HG03039 (cell line): ENCODE data around the gene SLC1A1.
"Not testable (repeated sequence)": the region's sequence is repeated elsewhere in the genome, so short reads cannot be mapped to it uniquely, and the experiment has no call there.

Source experiments
- ATAC-seq: cut with Tn5 transposase; IDR thresholded peaks from one replicate; pipeline ENCODE4 v1.9.1; 2021; ENCODE audit warnings: mild to moderate bottlenecking, moderate library complexity; ENCODE audit not compliant: unreplicated experiment

The SLC1A1 gene

GRCh38 chr9:4574657-4575243 is 84.5 kb downstream of the SLC1A1 start:
- ATAC-seq: peak; percentile 68

- ATAC-seq: no peak
These were observed 85.7 kb downstream of the SLC1A1 start for GRCh38 chr9:4575997-4576396.

DNA sequence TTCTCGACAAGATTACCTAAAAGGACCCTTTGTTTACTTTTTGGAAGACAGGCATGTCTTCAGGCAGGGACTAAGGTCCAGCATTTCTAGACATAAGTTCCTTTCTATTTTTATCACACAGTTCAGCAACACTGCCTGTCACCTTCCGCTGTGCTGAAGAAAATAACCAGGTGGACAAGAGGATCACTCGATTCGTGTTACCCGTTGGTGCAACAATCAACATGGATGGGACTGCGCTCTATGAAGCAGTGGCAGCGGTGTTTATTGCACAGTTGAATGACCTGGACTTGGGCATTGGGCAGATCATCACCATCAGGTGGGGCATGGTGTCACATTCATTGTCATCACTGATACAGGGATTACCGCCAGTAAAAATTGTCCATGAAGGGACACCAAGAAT is 86.2 kb downstream of the SLC1A1 start:
- no peak for ATAC-seq

GRCh38 chr9:4579001-4579400 is 88.7 kb downstream of the SLC1A1 start:
- ATAC-seq: no peak

DNA sequence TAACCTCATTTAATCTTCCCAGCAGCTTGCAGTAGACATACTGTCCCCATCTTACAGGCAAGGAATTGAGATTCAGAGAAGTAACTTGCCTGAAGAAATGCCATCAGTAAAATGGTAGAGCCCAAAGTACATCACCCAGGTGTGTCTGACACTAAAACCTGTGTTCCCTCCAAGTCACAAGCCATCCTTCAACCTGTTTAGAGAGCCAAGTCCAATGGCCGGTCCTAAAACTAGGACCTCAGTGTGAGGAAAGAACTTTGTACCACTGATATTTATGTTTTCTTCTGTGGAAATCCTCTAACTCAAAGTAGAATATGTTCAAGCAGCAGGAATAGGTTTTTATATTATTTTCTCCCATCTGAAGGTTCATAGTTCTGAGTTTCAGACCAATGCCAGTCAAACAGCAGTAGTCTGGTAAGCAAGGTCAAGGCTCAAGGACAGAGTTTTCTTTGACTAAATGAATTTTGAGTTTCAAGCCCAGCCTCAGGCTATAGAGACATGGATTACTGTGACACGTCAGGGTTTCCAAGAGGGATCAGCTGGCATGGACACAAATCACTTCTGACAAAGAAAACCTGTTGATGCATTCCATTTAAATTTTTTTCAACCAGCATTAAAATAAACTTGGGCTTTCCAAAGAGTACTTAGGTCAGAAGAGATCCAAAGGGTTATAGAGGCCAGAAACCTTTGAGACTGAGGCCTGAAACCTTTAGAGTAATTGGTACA is 90.9 kb downstream of the SLC1A1 start:
- no peak for ATAC-seq

- ATAC-seq: no peak
These were observed 91.7 kb downstream of the SLC1A1 start for GRCh38 chr9:4581861-4582565.

DNA sequence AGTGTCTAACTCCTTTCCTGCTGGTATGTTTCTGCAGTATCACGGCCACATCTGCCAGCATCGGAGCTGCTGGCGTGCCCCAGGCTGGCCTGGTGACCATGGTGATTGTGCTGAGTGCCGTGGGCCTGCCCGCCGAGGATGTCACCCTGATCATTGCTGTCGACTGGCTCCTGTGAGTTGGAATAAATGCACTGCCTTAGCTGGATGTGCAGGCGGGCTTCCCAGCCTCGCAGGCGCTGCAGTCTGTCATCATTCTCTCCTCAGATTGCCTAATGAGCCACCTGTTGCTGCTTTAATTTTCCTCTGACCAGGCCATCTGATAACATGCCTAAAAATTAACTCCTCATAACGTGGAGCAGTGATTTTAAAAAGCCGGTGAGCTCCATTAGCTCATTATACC is 92.7 kb downstream of the SLC1A1 start:
- ATAC-seq: no peak

GRCh38 chr9:4584636-4585035 is 94.4 kb downstream of the SLC1A1 start:
- no peak for ATAC-seq

DNA sequence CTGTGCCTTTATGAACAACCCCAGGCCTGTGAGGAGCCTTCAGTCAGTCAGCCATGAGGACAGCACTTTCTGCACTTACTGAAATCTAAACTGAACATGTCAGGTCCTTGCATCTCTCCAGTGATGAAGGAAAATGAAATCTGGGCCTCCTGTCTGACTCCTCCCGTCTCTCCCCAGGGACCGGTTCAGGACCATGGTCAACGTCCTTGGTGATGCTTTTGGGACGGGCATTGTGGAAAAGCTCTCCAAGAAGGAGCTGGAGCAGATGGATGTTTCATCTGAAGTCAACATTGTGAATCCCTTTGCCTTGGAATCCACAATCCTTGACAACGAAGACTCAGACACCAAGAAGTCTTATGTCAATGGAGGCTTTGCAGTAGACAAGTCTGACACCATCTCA is 94.9 kb downstream of the SLC1A1 start:
- ATAC-seq: no peak

- ATAC-seq: no peak
These were observed 98.5 kb downstream of the SLC1A1 start for GRCh38 chr9:4588721-4589120.

GRCh38 chr9:4590430-4591122 is 100.3 kb downstream of the SLC1A1 start:
- no peak for ATAC-seq

GRCh38 chr9:4591123-4591500 is 100.8 kb downstream of the SLC1A1 start:
- ATAC-seq: no peak

- ATAC-seq: no peak
These were observed 102.0 kb downstream of the SLC1A1 start for GRCh38 chr9:4592295-4592694.

GRCh38 chr9:4592886-4593285 is 102.6 kb downstream of the SLC1A1 start:
- ATAC-seq: no peak

DNA sequence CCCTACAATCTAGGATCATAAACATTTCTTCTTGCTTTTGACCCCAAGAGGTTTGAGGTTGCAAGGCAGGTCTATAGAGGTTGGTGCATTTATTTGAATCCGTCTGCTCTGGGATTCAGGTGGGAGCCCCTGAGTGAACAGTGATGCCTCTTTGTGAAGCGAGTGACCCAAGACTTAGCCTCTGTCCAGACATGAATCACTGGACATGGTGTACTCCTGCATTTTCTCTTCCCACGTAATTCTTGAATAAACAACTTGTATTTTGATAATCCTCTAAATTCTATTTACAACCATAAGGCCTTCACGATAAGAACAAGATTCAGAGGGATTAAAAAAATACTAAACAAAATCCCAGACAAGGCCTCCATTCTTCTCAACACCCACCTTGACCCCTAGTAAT is 104.3 kb downstream of the SLC1A1 start:
- ATAC-seq: no peak

GRCh38 chr9:4594994-4595393 is 104.7 kb downstream of the SLC1A1 start:
- no peak for ATAC-seq

DNA sequence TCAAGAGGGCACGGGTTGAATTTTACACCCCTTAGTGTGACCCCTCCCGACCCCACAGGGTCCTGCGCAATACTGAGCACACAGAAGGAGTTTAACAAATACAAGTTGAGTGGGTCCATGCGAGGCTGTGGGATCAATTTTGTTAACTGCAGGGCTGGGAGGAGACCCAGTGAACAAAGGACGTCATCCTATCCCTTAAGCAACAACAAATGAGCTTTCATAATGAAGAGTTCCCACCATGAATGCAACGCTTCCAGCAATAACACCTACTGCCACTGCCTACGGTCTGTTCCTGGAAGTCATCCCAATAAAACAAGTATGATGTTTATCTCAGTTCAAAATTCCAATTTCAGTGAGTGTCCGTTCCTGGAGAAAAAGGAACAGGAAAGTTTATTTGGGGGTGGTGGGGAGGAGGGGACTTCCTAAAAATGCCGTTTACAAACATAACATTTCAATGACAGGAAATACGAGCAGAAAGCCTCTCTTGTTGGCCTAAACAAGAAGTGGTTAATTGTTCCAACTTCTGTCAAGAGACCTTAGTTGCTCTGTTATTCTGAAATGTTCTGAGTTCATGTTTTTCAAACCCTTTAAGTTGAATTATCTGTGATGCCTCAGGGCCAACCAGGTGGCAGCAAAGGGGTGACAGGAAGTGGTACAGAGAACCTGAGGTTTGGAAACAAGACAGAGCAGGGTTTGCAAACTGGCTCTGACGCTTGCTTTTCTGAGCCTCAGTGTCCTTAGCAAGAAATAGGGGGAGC is 106.1 kb downstream of the SLC1A1 start:
- ATAC-seq: no peak

DNA sequence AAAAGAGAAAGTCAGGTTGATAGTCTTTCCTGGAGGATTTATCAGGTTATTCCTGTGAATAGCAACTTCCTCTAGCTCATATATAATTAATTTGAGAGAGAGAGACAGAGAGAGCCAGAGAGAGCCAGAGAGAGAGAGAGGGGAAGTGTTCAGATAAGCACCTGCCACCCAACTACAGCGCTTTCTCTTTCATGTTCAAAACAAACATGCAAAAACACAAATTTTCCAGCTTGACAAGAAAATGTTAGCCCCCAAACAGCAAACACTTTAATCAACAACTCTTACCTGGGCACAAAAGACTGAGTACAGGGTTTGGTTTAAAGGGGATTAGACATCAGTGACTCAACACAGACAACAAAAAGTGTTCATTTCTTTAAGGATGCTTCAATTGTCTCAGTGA is 110.1 kb downstream of the SLC1A1 start:
- ATAC-seq: no peak

GRCh38 chr9:4603830-4604229 is 113.6 kb downstream of the SLC1A1 start:
- no peak for ATAC-seq

DNA sequence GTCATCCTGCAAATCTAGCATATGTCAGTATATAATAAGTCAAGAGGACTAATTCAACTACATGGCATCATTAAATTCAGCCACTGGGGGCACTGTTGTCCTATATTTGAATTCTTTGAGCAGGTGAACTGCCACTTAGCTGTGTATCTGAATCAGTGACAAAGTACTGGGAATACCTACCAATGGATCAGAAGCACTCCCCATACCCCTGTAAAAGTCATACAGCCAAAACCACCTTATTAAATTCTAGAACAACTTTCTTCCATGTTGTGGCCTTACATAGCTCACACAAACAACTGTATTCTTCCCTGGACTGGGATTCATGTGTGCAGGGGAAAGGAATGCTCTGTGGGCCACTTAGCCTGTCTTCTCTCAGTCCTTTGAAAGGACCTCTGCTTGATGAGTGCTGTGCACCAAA is 114.4 kb downstream of the SLC1A1 start:
- ATAC-seq: no peak

GRCh38 chr9:4606033-4606432 is 115.8 kb downstream of the SLC1A1 start:
- ATAC-seq: not testable (repeated sequence)
